Activated naive CD8-positive, alpha-beta T cell (primary cell): Measurements from ENCODE around the gene RNASE7.

Source experiments
- H3K27ac Mint-ChIP-seq: one replicate; pipeline ENCODE4 v1.8.0; 2021; ENCODE audit warnings: mixed read lengths
- H3K27me3 Mint-ChIP-seq: one replicate; pipeline ENCODE4 v1.8.0; 2021; ENCODE audit warnings: mixed read lengths
- H3K36me3 Mint-ChIP-seq: one replicate; pipeline ENCODE4 v1.8.0; 2021; ENCODE audit warnings: mixed read lengths
- H3K4me1 Mint-ChIP-seq: one replicate; pipeline ENCODE4 v1.8.0; 2021; ENCODE audit warnings: low read depth, mixed read lengths
- H3K4me3 Mint-ChIP-seq: one replicate; pipeline ENCODE4 v1.8.0; 2021; ENCODE audit warnings: mild to moderate bottlenecking, mixed read lengths
- H3K9me3 Mint-ChIP-seq: one replicate; pipeline ENCODE4 v1.8.0; 2021; ENCODE audit warnings: low read depth, mixed read lengths

Gene RNASE7

DNA sequence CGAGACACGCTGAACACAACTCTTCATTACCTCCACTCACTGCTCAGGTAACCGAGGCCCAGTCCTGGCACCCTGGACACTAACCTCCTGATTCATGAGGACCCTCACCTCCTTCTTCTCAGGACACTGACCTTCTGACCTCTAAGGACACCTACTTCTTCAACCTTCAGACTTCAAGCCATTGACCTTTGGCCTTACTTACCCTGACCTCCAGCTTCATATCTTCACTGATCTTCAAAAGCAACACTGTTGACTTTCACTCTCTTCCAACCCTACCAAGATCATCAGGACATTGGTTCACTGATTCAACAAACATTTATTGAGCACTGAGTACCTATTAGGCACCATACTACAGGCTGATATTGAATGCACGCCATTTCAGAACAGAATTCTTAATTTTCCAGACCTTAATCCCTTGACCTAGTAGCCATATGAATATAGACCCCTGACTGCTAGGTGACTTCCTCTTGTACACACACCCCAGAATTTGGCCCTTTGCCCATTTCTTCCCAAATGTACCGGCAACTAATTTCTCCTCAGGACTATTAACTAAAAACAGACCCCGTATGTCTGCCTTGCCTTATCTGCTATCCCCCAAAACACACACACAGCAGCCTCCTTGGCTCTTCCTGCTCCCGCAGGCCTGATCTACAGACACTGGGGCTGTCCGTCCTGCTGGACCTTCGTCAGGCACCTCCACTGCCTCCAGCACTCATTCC is 33.7 kb downstream of the RNASE7 start:
- Mint-ChIP-seq H3K36me3 (no peaks in the 10 kb centered on the region), H3K9me3 (no peaks in the 10 kb centered on the region), H3K4me1 (peaks cover 13% of the 10 kb centered on the region), H3K27ac (no peak overlapping the region), H3K4me3 (no peak overlapping the region), H3K27me3 (peaks cover 11% of the 10 kb centered on the region)

DNA sequence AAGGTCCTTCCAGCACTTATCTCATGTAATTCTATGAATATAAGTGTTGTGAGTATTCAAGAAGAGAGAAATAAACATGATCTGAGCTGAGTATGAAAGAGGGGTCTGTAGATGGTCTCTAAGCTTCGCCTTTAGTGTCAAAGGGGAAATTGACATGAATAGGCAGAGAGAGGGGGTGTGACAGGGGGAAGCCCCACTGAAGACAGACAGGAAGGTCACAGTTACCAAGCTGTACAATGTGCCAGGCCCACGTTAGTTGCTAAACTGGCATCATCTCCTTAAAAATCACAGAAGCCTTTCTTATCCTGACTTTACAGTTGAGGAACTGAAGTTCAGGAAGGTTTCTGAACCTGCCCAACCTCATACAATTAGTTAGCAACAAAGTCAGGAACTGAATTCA is 35.5 kb downstream of the RNASE7 start:
- Mint-ChIP-seq H3K4me3 (no peak overlapping the region), H3K27me3 (peaks cover 3% of the 10 kb centered on the region), H3K4me1 (no peaks in the 10 kb centered on the region), H3K27ac (no peak overlapping the region), H3K9me3 (no peaks in the 10 kb centered on the region), H3K36me3 (no peaks in the 10 kb centered on the region)

DNA sequence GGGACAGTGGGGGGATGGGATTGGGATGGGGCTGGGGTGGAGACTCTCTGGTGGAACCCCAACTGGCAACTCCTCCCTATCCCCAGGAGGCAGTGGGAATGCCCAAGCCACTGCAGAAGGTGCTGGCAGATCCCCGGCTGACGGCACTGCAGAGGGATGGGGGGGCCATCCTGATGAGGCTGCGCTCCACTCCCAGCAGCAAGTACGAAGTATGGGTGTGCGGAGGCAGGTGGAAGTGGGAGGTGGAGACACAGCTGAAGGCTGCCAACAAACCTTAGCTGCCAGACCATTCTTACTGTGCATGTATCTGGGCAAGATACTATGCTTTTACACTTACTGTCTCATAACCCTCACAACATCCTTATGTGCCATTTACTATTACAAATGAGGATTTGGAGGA is 36.1 kb downstream of the RNASE7 start:
- Mint-ChIP-seq H3K4me1 (no peaks in the 10 kb centered on the region), H3K9me3 (no peaks in the 10 kb centered on the region), H3K4me3 (no peak overlapping the region), H3K36me3 (no peaks in the 10 kb centered on the region), H3K27me3 (peaks cover 1% of the 10 kb centered on the region), H3K27ac (no peak overlapping the region)

DNA sequence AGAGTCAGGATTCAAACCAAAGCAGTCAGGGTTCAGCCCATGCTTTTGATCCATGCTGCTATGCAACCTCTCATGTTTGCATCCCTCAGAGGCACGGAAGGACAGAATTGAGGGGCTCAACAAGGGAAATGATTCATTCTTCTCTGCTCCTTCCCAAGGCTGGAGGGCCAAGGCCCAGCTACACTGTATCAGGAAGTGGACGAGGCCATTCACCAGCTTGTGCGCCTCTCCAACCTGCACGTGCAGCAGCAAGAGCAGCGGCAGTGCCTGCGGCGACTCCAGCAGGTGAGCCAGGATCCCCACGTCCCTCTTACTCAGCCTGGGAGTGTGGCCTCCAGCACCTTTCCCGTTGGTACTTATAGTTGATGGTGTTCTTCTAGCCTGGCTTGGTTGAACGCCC is 36.6 kb downstream of the RNASE7 start:
- Mint-ChIP-seq H3K4me1 (no peaks in the 10 kb centered on the region), H3K27ac (no peak overlapping the region), H3K9me3 (no peaks in the 10 kb centered on the region), H3K4me3 (no peak overlapping the region), H3K36me3 (no peaks in the 10 kb centered on the region), H3K27me3 (no peaks in the 10 kb centered on the region)

DNA sequence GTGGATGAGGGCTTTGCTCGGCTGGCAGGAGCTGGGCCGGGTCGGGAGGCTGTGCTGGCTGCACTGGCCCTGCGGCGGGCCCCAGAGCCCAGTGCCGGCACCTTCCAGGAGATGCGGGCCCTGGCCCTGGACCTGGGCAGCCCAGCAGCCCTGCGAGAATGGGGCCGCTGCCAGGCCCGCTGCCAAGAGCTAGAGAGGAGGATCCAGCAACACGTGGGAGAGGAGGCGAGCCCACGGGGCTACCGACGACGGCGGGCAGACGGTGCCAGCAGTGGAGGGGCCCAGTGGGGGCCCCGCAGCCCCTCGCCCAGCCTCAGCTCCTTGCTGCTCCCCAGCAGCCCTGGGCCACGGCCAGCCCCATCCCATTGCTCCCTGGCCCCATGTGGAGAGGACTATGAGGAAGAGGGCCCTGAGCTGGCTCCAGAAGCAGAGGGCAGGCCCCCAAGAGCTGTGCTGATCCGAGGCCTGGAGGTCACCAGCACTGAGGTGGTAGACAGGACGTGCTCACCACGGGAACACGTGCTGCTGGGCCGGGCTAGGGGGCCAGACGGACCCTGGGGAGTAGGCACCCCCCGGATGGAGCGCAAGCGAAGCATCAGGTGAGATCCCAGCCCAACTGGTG is 39.5 kb downstream of the RNASE7 start:
- H3K4me3 Mint-ChIP-seq: no peak overlapping the region

DNA sequence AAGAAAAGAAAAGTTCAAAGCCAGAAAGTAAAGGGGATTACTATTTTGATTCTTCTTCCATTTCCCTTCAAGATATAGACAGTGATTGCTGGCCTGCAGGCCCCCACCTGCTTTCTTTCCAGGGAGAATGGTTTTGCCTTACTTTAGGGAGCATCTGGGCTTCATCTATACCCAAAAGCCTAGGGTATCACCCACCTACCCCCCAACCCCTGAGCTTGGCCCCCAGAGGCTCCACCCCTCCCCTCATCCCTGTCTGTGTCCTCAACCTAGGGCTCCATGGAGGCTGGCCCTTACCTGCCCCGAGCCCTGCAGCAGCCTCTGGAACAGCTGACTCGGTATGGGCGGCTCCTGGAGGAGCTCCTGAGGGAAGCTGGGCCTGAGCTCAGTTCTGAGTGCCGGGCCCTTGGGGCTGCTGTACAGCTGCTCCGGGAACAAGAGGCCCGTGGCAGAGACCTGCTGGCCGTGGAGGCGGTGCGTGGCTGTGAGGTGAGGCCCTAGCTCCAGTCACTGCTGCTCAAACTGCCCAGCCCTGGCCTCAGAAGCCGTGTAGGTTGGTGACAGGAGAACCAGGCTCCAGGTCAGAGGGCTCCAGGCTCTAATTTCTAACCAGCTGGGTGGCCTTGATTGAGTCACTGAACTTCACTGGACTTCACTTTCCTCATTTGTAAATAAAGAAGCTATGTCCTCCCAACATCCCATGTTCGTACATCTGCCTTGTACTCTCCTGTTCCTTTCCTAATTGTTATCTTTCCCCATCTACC is 41.6 kb downstream of the RNASE7 start:
- no peaks in the 10 kb centered on the region for H3K36me3 Mint-ChIP-seq
- no peaks in the 10 kb centered on the region for H3K27me3 Mint-ChIP-seq
- no peaks in the 10 kb centered on the region for H3K9me3 Mint-ChIP-seq
- H3K27ac Mint-ChIP-seq: no peak overlapping the region
- peaks cover 21% of the 10 kb centered on the region for H3K4me1 Mint-ChIP-seq
- H3K4me3 Mint-ChIP-seq: no peak overlapping the region

More for the DNA sequence above, 39.5 kb downstream of the RNASE7 start:
- H3K9me3 Mint-ChIP-seq: no peaks in the 10 kb centered on the region
- H3K27me3 Mint-ChIP-seq: no peaks in the 10 kb centered on the region
- H3K36me3 Mint-ChIP-seq: no peaks in the 10 kb centered on the region
- H3K27ac Mint-ChIP-seq: no peak overlapping the region
- H3K4me1 Mint-ChIP-seq: peaks cover 8% of the 10 kb centered on the region

DNA sequence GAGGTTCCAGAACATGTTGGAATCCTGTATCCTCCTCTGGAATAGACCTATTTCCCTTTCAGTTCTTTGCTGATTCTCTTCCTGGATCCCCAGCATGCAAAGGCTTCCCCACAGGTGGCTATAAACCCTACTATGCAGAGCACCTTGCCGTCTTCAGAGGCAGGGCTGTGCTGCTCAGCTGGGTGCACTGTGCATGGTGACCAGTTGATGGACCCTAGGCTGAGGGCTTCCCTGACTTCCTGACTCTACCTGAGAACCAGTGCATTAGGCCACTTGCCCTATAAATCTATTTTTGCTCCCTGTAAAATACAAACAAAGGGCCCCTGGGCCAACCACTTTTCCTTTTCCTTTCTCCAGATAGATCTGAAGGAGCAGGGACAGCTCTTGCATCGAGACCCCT is 42.2 kb downstream of the RNASE7 start:
- H3K27ac Mint-ChIP-seq: no peak overlapping the region
- no peak overlapping the region for H3K4me3 Mint-ChIP-seq
- no peaks in the 10 kb centered on the region for H3K36me3 Mint-ChIP-seq
- H3K4me1 Mint-ChIP-seq: peaks cover 26% of the 10 kb centered on the region
- H3K9me3 Mint-ChIP-seq: no peaks in the 10 kb centered on the region
- H3K27me3 Mint-ChIP-seq: no peaks in the 10 kb centered on the region

DNA sequence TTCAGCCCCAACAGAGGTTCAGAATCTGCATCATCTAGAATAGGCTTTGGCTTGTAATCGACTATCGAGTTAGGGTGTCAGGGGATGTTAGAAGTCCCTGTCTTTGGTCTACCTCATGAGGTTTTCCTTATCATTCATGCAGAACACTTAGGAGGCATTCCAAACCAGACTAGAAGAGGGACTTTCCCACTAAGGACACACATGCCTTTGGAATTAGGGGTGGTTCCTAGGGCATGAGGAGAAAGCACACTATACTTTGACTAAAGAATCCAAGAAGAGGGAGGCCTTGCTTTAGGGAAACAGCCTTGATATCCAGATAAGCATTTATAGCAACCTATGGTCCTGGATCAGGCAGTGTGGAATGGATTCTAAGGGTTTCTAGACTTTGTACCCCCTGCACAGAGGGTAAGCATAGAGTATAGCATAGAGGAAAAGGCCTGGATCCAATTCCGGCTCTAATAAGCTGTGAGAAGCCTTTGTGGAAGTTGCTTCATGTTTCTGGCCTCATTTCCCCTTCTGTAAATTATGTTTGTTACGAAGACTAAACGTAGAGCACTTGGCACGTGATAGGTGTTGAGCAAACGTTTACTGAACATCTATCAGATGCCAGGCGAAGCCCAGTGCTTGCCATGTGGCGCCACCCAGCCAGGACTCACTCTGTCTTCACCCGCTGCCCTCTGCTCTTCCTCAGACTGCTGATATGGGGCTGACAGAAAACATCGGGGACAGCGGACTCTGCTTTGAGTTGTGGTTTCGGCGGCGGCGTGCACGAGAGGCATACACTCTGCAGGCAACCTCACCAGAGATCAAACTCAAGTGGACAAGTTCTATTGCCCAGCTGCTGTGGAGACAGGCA is 43.1 kb downstream of the RNASE7 start:
- no peak overlapping the region for H3K4me3 Mint-ChIP-seq
- H3K9me3 Mint-ChIP-seq: no peaks in the 10 kb centered on the region
- peaks cover 26% of the 10 kb centered on the region for H3K4me1 Mint-ChIP-seq
- H3K27ac Mint-ChIP-seq: no peak overlapping the region
- H3K36me3 Mint-ChIP-seq: no peaks in the 10 kb centered on the region
- H3K27me3 Mint-ChIP-seq: no peaks in the 10 kb centered on the region

DNA sequence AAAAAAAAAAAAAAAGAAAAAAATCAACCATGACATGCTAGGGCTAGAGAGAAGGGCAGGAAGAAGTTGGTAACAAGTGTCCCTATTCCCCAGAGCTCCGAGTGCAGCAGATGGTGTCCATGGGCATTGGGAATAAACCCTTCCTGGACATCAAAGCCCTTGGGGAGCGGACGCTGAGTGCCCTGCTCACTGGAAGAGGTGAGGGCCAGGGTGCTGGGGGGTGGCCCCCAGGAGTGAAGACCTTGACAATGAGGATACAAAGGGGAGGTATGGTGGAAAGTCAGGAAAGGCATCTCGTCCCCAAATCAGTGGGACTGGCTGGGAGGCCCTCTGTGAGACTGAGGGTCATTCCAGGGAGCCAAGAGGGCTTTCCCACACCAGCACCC is 44.7 kb downstream of the RNASE7 start:
- Mint-ChIP-seq H3K27ac (no peak overlapping the region), H3K9me3 (no peaks in the 10 kb centered on the region), H3K27me3 (no peaks in the 10 kb centered on the region), H3K4me3 (no peak overlapping the region), H3K36me3 (peaks cover 2% of the 10 kb centered on the region), H3K4me1 (peaks cover 26% of the 10 kb centered on the region)

DNA sequence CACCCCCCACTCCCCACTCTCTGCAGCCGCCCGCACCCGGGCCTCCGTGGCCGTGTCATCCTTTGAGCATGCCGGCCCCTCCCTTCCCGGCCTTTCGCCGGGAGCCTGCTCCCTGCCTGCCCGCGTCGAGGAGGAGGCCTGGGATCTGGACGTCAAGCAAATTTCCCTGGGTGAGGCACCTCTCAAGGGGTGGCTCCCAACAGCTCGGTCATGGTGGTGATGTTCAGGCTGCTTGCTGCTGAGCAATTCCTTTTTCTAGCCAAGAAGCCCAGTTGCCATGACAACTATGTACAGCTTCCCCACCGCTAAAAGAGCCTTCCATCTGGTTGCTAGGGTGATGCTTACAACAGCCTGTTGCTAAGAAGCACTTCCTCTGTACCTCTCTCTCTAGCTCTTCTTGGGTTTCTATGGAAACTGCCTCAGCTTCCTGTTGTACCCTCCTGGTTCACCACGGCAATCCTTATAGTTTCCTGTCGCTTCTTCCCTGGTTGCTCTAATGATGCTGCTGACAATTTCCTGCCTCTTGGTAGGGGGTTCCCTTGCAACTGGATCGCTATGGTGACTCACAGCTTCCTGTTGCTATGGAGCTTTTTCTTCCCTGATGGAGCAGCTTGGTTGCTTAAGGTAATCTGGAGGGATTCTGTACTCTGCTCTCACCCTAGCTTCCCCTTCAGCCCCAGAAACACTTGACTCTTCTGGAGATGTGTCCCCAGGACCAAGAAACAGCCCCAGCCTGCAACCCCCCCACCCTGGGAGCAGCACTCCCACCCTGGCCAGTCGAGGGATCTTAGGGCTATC is 45.3 kb downstream of the RNASE7 start:
- Mint-ChIP-seq H3K27me3 (no peaks in the 10 kb centered on the region), H3K9me3 (no peaks in the 10 kb centered on the region), H3K4me1 (peaks cover 27% of the 10 kb centered on the region), H3K4me3 (no peak overlapping the region), H3K27ac (peak overlapping the region; percentile 73), H3K36me3 (peaks cover 2% of the 10 kb centered on the region)

DNA sequence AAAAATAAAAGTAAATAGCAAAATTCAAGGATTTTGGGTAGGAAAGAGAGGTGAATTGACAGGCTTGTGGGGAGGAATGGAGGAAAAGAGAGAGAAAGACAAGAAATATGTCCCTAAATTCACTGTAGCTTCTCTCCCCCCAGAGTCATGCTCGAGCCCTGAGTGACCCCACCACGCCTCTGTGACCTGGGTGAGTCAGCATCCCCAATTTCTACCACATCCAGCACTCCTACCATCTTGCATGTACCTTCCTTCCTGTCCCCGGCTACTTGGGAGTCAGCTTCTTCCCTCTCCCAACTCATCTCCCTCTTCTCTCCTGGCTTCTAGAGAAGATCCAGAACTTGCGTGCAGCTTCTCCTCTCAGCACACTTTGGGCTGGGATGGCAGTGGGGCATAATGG is 46.5 kb downstream of the RNASE7 start:
- no peaks in the 10 kb centered on the region for H3K9me3 Mint-ChIP-seq
- no peak overlapping the region for H3K27ac Mint-ChIP-seq
- H3K36me3 Mint-ChIP-seq: peaks cover 2% of the 10 kb centered on the region
- H3K4me3 Mint-ChIP-seq: no peak overlapping the region
- no peaks in the 10 kb centered on the region for H3K27me3 Mint-ChIP-seq
- H3K4me1 Mint-ChIP-seq: peaks cover 32% of the 10 kb centered on the region

DNA sequence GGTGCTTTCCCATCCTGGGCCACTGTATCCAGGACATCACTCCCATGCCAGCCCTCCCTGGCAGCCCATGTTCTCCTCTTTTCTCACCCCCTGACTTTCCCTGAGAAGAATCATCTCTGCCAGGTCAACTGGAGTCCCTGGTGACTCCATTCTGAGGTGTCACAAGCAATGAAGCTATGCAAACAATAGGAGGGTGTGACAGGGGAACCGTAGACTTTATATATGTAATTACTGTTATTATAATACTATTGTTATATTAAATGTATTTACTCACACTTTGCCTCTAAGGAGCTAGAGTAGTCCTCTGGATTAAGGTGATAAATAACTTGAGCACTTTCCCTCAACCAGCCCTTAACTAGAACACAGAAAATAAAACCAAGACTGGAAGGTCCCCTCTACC is 47.1 kb downstream of the RNASE7 start:
- H3K9me3 Mint-ChIP-seq: no peaks in the 10 kb centered on the region
- H3K27ac Mint-ChIP-seq: no peak overlapping the region

DNA sequence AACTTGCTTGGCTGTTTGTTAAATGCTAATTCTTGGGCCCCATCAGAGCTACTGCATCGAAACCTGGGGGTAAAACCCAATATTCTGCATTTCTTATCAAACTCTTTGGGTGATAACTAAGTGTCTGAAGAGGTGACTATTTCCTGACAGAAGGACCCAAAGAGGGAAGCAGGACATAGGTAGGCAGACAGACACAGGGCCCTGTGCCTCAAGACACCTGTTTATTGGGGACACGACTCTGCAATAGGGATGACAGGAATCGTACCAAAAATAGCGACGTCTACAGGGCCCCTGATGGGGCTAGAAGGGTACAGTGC is 47.7 kb downstream of the RNASE7 start:
- H3K4me1 Mint-ChIP-seq: peaks cover 32% of the 10 kb centered on the region

More for the DNA sequence above, 47.1 kb downstream of the RNASE7 start:
- Mint-ChIP-seq H3K36me3 (peaks cover 2% of the 10 kb centered on the region), H3K4me3 (no peak overlapping the region), H3K27me3 (no peaks in the 10 kb centered on the region), H3K4me1 (peaks cover 32% of the 10 kb centered on the region)

DNA sequence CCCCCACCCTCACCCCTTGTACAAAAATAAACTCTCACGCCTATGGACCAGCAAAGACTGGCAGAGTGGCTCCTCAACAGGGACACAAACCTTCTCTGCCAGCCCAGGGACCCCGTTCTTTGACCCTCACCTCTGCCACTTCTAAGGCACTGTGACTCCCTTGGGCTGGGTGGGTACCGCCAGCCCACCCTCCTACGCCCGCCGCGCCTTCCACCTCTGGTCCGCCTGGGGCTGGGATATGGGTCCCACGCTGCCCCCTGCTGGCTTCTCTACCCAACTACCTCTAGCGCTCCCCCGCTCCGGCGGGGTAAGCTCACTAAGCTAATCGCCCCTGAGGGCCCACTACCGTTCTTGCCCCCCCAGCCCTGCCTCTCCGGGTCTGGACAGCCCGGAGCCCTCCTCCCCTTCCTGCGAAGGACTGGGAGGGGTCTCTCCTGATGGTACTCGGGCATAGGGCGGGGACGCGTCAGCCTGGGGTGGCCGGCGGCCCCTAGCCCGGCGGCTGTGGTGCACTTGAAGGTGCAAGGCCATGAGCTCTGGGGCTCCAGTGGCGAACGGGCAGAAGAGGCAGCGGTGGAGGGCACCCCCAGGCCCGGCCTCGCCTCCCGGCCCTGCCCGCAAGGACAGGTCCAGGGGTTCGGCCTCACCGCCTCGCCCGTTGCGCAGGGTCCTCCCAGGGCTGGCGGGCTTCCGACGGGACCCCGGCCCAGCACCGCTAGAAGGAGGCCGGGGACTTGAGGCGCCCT is 48.2 kb downstream of the RNASE7 start:
- Mint-ChIP-seq H3K27me3 (no peaks in the 10 kb centered on the region), H3K4me1 (peaks cover 32% of the 10 kb centered on the region), H3K4me3 (no peak overlapping the region), H3K36me3 (peaks cover 2% of the 10 kb centered on the region), H3K27ac (no peak overlapping the region), H3K9me3 (no peaks in the 10 kb centered on the region)

More for the DNA sequence above, 47.7 kb downstream of the RNASE7 start:
- Mint-ChIP-seq H3K27me3 (no peaks in the 10 kb centered on the region), H3K4me3 (no peak overlapping the region), H3K36me3 (peaks cover 2% of the 10 kb centered on the region), H3K27ac (no peak overlapping the region), H3K9me3 (no peaks in the 10 kb centered on the region)
